ENCODE data around the gene FOXI3.

GRCh38 chr2:88499204-88499603 is 46.7 kb upstream of the FOXI3 start:
- no peak for TF ChIP-seq CTCF (IDR thresholded peaks at IDR 0.05; ENCODE audit: poor library complexity)
- no peak for TF ChIP-seq EZH2 (IDR thresholded peaks at IDR 0.05; ENCODE audit: borderline replicate concordance)
- no peak for TF ChIP-seq EZH2phosphoT487 (IDR thresholded peaks at IDR 0.05; ENCODE audit: low read depth, severe bottlenecking, unreplicated experiment)
